Measurements from ENCODE around the gene MTA1.

MTA1 gene

DNA sequence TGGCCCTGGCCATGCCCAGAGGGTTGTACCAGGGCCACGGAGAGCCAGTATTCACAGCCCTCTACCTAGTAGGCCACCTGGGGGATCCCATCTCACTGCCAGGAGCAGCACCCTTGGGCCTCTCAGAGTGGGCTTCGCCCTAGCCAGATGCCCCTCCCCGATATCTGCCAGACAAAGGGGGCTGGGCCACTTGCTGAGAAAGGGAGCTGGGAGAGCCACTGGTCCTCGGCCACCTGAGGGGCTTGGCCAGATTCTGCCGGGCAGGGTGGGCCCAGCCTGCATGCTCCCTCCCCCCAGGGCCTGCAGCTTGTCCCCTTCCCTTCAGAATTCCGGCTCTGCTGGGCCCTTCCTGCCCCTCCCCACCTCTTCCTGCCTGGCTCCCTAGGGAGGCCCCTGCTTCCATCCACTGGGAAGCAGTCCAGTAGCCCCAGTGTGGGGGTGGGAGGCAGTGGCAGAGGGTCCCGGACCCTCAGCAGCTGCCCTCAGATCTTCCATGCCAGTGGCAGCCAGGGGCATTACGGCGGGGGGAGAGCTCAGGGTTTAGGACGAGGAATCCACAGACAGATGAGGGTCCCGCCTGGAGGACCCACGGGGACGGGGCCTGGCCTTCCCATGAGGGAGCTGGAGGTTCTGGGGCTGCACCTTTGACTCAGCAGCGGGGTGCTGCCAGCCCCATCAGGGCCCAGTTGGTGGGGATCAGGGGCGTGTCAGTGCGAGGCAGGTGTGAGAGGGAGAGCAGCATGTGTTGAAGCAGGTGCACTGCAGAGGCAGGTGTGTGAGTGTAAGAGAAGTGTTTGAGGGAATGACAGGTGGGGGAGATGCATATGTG, 57.4 kb downstream of the MTA1 start:
- DNase-seq (ENCODE audit: low spot score): no peak

- DNase-seq (ENCODE audit: low spot score): no peak
These were observed 58.2 kb downstream of the MTA1 start for GRCh38 chr14:105477660-105478397.

DNA sequence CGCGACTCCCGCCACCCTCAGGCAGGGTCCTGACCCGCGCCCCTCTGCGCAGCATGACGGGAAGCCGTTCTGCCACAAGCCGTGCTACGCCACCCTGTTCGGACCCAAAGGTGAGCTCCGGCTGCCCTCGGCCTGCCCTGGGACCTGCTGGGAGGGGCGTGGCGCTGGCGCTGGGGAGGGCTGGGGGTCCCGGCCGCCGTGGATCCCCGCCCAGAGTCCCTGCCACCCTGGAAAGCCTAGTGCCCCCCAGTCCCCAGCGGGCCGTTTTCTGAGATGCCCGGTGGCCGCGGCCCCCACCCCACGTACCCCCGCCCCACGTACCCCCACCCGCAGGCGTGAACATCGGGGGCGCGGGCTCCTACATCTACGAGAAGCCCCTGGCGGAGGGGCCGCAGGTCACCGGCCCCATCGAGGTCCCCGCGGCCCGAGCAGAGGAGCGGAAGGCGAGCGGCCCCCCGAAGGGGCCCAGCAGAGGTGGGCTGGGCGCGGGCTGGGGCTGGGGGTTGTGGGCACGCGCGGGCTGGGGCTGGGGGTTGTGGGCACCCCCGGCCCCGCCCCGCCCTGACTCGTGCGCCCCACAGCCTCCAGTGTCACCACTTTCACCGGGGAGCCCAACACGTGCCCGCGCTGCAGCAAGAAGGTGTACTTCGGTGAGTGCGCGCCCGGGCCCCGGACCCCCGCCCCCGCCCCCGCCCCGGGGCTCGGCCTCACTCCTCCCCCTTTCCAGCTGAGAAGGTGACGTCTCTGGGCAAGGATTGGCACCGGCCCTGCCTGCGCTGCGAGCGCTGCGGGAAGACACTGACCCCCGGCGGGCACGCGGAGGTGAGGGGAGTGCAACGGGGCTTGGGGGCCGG, 59.0 kb downstream of the MTA1 start:
- DNase-seq (ENCODE audit: low spot score): no peak

GRCh38 chr14:105479431-105480158, 60.0 kb downstream of the MTA1 start:
- DNase-seq (ENCODE audit: low spot score): no peak

- no peak for DNase-seq (ENCODE audit: low spot score)
These were observed 60.6 kb downstream of the MTA1 start for GRCh38 chr14:105480199-105480746.

DNA sequence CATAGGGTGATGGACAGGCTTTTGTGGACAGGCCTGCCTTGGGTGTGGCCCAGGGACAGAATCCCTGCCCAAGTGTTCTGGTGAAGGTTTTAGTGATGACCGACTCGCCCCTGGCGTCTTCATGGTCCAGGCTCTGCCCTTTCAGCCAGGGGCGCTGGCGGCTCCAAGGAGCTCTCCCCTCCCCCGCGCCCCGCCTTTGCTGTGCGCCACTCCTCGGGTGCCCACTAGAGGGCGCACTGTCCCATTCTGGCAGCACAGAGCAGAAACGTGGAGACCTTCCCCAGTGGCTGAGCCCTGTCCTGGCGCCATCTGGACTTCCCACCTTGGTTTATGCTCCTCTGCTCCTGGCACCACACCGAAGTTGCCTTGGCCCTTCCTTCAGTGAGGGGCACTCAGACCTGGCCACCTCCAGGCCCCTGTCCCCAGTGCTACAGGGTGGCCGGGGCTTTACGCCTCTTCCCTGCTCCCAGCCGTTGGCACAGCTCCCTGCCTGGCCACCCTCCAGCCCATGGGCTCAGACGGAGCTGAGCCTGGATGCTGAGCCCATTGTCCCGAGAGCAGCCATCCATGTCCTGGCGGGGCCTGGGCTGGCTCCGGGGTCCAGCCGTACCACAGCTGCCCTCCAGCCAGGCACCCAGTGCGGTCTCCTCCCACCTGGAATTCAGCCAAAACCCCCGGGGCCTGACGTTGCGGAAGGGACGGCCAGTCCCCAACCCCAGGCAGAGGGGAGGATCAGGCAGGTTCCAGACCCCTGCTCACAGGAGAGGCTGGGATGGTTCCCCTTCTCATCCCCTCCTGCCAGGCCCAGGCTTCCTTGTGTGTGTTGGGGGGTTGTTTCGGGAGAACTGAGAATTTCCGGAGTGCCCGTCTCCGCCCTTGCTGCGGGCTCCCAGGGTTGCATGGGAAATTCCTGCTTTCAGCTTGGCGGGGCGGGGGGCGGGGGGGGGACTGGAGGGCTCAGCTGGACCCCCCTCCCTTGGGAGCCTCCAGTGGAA, 61.5 kb downstream of the MTA1 start:
- peak; percentile 88 for DNase-seq (ENCODE audit: low spot score)

- DNase-seq (ENCODE audit: low spot score): peak; percentile 80
These were observed 62.3 kb downstream of the MTA1 start for GRCh38 chr14:105481886-105482457.

DNA sequence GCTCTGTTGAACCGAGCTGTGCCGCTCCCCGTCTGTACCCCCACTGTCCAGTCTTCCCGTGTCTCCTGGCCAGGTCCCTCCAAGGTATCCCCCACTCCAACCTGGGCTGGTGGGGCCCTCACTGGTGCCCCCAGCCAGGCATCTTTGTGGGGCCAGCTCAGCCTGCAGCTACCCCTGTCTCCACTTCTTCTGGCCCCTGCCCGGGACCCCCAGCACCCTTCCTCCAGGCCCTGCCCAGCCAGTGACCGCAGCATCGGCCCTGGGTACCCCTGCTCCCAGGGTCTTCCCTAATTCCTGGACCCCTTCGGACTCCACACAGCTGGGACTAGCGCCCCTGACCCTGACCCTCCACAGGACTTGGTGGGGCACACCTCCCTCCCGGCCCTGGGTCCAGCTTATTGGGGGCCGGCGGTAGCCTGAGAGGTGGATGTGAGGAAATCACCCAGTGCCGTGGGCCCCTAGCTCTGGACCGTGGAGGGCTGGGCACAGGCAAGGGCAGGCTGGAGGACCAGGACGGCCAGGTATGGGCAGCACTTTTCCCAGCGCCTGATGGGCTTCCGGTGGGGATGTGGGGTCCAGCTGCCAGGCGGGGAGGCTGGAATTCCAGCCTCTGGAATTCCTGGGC, 63.0 kb downstream of the MTA1 start:
- DNase-seq (ENCODE audit: low spot score): no peak

DNA sequence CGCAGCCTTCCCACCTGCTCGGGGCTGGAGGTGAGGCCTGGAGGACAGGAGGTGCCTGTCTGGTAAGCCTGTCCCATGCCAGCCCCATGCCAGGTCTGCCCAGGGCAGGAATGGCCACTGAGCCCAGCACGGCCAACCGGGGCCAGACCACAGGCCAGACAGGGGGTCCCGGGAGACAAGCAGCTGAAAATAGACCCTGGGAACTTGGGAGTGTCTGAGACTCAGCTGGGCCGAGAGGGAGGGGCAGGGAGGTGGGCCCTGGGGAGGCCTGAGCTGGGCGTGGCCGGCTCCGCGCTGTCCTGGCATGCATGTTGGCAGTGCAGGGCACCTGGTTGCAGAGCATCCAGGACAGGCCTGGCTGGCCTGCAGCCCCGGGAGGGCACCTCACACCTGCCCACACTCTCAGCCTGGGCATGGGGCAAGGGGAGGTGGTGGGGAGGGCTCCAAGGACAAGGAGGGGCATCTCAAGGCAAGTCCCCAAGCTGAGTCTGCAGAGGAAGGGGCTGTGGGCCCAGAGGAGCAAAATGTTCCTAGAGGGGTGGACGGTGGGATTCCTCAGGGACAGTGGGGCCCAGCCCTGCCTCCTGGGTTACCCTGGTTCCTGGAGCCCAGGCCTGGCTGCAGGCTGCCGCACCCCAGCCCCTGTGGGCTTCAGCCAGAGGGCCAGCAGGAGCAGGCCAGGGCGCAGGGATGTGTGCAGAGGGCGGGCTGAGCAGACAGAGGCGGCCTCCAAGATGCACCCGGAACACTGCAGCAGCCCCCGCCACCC, 63.9 kb downstream of the MTA1 start:
- DNase-seq (ENCODE audit: low spot score): no peak

DNA sequence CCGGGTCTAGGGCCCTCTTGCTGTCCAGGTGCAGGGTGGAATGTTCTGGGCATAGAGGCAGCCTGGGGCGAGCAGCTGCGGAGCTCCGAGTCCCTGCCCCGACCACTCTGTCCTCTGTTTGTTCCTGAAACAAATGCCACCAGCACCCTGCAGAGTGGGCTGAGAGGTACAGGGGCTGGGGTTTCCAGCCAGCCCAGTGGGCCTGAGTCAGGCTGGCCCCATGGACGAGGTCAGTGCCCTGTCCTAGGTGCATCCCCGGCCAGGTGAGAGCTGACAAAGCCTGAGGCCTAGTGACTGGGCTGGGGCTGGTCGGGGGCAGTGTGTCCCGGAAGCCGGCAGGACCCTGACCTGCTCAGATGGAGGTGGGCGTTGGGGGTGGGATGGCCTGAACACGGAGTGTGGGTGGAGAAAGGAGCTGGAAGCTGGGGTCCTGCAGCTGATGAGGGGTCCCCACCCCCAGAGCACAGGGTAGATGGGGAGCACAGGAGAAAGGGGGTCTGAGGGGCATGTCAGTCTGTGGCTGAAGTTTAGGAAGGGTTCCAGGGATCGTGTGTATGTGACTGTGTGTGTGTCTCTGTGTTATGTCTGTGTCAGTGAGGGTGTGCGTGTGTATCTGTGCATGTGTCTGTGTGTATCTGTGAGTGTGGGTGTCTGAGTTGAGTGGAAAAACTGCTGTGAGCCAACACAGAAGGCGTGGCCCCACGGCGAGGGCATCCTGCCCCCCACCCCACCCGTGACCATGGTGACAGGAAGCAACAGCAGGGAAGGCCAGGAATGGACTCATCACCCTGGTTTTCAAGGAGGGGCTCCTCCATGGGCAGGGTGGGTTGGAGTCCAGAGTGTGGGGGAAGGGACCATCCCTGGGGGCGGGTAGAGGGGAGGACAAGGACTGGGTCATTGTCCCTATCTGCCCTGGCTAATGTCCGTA, 64.7 kb downstream of the MTA1 start:
- DNase-seq (ENCODE audit: low spot score): no peak

GRCh38 chr14:105484997-105485393, 65.4 kb downstream of the MTA1 start:
- DNase-seq (ENCODE audit: low spot score): no peak

DNA sequence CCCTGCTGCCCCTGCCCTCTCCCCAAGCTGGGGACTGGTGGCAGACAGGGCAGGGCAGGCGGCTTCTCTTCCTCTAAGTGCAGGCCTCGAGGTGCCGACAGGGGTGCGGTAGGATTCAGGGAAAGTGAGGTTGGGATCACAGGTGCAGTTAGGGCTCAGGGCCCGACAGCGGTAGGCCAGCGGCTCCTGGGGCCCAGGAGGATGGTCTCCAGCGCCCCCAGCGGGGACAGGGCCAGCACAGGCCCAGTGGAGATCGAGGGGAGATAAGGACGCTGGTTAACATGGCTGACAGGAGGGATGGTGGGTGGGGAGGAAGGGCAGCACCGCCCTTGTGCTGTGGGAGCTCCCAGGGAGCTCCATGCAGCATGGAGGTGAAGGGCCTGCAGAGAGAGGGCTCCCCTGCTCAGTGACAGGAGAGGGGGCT, 66.1 kb downstream of the MTA1 start:
- no peak for DNase-seq (ENCODE audit: low spot score)

GRCh38 chr14:105486163-105486973, 66.7 kb downstream of the MTA1 start, which contains the start of gene CRIP1:
CRIP1 (plus strand) TSS chr14:105486886; CDS start chr14:105487260, 374 bp downstream.
- no peak for DNase-seq (ENCODE audit: low spot score)

DNA sequence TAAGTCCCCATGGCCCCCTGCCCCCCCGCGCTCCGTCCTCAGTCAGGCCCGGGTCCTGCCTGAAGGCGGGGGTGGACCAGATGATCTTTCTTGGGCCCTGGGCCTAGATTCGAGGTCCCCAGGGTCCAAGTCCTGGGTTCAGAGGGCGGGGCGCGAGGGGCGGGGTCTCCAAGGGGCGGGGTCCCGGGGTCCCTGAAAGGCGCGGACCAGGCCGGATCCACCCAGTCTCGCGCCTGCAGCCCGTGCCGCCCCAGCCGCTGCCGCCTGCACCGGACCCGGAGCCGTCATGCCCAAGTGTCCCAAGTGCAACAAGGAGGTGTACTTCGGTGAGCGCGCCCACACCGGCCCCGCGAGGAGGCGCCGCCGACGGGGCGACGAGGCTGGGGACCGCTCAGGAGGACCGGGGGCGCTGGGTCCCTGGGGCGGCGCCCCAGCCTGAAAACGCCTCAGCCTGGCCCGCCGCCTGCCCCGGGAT, 67.4 kb downstream of the MTA1 start:
- no peak for DNase-seq (ENCODE audit: low spot score)

DNA sequence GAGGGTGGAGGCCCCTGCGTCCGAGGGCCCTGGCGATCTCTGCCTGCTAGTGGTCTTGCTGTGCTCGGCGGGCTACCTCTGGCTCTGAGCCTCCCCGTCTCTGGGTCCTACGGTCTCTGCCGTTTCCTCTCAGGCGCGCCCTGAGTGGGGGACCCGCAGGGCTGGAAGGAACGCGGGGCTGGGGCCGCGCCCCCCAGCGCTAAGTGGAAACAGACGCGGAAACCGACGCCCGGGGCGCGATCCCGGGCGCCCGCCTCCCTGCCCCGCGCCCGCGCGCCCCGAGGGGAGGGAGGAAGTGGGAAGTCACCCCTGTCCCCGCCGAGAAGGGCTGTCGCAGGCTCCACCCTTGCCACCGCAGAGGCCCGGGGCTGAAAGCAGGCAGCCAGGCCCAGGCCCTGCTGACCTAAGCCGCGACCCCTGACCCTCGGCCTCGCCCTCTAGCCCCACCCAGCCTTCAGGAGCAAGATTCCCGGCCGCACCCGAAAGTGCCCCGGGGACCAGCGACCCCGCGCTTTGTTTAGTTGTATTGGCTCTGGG, 67.9 kb downstream of the MTA1 start:
- DNase-seq (ENCODE audit: low spot score): no peak
